ENCODE data around the gene RAP1GAP2.
"Not testable (repeated sequence)": the region's sequence is repeated elsewhere in the genome, so short reads cannot be mapped to it uniquely, and the experiment has no call there.

Gene RAP1GAP2

DNA sequence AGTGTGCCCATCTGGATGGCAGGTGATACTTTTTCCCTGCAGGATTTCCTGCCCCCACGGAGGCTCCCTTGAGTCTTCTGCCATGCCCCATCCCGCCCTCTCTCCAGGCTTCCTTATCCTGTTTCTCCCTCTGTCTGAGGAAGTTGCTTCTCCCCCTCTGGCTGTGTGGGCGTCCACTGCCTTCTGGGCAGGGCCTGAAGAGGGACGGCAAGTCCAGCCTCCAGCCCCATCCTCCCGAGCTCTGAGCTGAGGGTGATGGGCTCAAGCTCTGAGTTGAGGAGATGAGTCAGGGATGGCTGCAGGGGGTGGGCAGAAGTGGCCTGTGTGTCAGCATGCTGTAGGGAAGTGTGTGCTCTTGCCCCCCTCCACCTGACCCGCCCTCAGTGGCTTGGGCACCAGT, 14.2 kb upstream of the RAP1GAP2 start:
- no peak overlapping the region for H3K4me2 ChIP-seq (ENCODE audit: low read depth, low read length)
- no peak overlapping the region for H3K27ac ChIP-seq (ENCODE audit: low read length)
- DNase-seq: no peak
- no peaks in the 10 kb centered on the region for H3K36me3 ChIP-seq (replicated peaks; ENCODE audit: insufficient read depth, low read length)
- H4K20me1 ChIP-seq (ENCODE audit: insufficient read depth, low read length): no peaks in the 10 kb centered on the region
- H3K9me2 ChIP-seq (replicated peaks; ENCODE audit: insufficient read depth, low read length): no peaks in the 10 kb centered on the region
- no peaks in the 10 kb centered on the region for H3F3A ChIP-seq (ENCODE audit: insufficient read depth, low read length)
- TF ChIP-seq EZH2phosphoT487 (IDR thresholded peaks at IDR 0.05; ENCODE audit: low read length): no peak
- no peak for TF ChIP-seq EZH2 (optimal IDR thresholded peaks at IDR 0.05; ENCODE audit: low read depth, low read length)
- TF ChIP-seq, protein P1, sequence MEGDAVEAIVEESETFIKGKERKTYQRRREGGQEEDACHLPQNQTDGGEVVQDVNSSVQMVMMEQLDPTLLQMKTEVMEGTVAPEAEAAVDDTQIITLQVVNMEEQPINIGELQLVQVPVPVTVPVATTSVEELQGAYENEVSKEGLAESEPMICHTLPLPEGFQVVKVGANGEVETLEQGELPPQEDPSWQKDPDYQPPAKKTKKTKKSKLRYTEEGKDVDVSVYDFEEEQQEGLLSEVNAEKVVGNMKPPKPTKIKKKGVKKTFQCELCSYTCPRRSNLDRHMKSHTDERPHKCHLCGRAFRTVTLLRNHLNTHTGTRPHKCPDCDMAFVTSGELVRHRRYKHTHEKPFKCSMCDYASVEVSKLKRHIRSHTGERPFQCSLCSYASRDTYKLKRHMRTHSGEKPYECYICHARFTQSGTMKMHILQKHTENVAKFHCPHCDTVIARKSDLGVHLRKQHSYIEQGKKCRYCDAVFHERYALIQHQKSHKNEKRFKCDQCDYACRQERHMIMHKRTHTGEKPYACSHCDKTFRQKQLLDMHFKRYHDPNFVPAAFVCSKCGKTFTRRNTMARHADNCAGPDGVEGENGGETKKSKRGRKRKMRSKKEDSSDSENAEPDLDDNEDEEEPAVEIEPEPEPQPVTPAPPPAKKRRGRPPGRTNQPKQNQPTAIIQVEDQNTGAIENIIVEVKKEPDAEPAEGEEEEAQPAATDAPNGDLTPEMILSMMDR (IDR thresholded peaks at IDR 0.05; ENCODE audit: low read length): no peak
- no peaks in the 10 kb centered on the region for H3K79me2 ChIP-seq (ENCODE audit: low read length)
- H2AFZ ChIP-seq (ENCODE audit: low read length): no peak overlapping the region
- H3K9ac ChIP-seq (ENCODE audit: low read length): no peak overlapping the region
- H3K27me3 ChIP-seq (replicated peaks; ENCODE audit: insufficient read depth, low read length): peaks cover 57% of the 10 kb centered on the region
- no peak overlapping the region for H3K4me3 ChIP-seq (ENCODE audit: low read length)
- no peaks in the 10 kb centered on the region for H3K4me1 ChIP-seq (ENCODE audit: low read length)
- H3K9me3 ChIP-seq (replicated peaks; ENCODE audit: insufficient read depth, low read length): no peaks in the 10 kb centered on the region

DNA sequence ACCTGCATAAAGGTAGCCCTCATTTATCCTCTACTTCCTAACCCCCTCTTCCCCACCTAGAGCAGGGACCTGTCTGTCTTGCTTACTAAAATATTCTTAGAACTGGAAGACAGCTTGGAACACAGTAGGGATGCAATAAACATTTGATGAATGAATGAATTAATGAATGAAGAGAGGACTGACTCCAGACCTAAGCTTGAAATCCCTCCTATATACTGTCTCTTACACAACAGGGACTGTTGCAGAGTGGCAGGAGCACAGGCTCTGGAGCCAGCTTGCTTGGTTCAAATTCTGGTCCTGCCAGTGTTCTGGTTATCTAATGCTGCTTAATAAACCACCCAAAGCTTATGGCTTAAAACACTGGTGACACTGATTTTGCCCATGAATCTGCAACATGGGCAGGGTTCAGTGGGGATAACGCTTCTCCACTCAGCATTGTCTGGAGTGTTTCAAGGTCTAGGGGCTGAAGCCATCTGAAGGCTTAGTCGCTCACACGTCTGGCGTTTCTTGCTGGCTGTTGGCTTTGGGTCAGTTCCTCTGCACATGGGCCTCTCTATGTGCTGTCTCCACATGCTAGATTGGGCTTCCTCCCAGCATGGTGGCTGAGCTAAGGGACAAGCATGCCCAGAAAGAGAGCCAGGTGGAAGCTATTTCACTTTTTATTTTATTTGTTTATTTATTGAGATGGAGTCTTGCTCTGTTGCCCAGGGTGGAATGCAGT, 12.8 kb upstream of the RAP1GAP2 start:
- Histone ChIP-seq H3K9me2 (replicated peaks; ENCODE audit: insufficient read depth, low read length) (no peaks in the 10 kb centered on the region), H3K27ac (ENCODE audit: low read length) (no peak overlapping the region), H3K9ac (ENCODE audit: low read length) (no peak overlapping the region), H3K9me3 (replicated peaks; ENCODE audit: insufficient read depth, low read length) (no peaks in the 10 kb centered on the region), H3K27me3 (replicated peaks; ENCODE audit: insufficient read depth, low read length) (peaks cover 47% of the 10 kb centered on the region), H3K36me3 (replicated peaks; ENCODE audit: insufficient read depth, low read length) (no peaks in the 10 kb centered on the region), H3K4me2 (ENCODE audit: low read depth, low read length) (no peak overlapping the region), H2AFZ (ENCODE audit: low read length) (no peak overlapping the region), H3K4me3 (ENCODE audit: low read length) (no peak overlapping the region), H3K79me2 (ENCODE audit: low read length) (no peaks in the 10 kb centered on the region), H3K4me1 (ENCODE audit: low read length) (no peaks in the 10 kb centered on the region), H3F3A (ENCODE audit: insufficient read depth, low read length) (no peaks in the 10 kb centered on the region), H4K20me1 (ENCODE audit: insufficient read depth, low read length) (no peaks in the 10 kb centered on the region)
- DNase-seq: no peak
- TF ChIP-seq, protein P1 (IDR thresholded peaks at IDR 0.05; ENCODE audit: low read length): no peak
- TF ChIP-seq EZH2 (optimal IDR thresholded peaks at IDR 0.05; ENCODE audit: low read depth, low read length): no peak
- no peak for TF ChIP-seq EZH2phosphoT487 (IDR thresholded peaks at IDR 0.05; ENCODE audit: low read length)

DNA sequence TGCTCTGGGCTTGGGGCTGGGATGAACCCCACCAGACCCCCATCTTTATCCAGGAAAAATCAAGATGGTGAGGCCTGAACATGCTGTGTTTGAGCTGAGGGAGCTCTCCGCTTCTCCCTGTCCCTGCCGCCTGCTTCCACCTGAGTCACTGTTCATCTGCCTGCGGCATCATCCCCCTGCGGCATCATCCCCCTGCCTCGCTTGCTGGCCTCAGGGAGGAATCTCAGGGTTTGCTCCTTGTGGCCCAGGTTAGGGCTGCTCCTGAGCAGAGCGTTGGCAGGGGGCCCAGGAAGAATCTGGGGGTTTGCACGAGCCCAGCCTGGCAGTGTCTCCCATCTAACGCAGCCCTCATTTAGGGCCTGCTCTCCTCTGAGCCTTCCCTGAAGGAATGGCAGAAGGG, 11.4 kb upstream of the RAP1GAP2 start:
- H3K27ac ChIP-seq (ENCODE audit: low read length): no peak overlapping the region
- no peaks in the 10 kb centered on the region for H3K4me1 ChIP-seq (ENCODE audit: low read length)
- no peaks in the 10 kb centered on the region for H4K20me1 ChIP-seq (ENCODE audit: insufficient read depth, low read length)
- H3K4me2 ChIP-seq (ENCODE audit: low read depth, low read length): no peak overlapping the region
- DNase-seq: no peak
- H3K9ac ChIP-seq (ENCODE audit: low read length): no peak overlapping the region
- H3K36me3 ChIP-seq (replicated peaks; ENCODE audit: insufficient read depth, low read length): no peaks in the 10 kb centered on the region
- peaks cover 33% of the 10 kb centered on the region for H3K27me3 ChIP-seq (replicated peaks; ENCODE audit: insufficient read depth, low read length)
- H3K4me3 ChIP-seq (ENCODE audit: low read length): no peak overlapping the region
- H3F3A ChIP-seq (ENCODE audit: insufficient read depth, low read length): no peaks in the 10 kb centered on the region
- no peak for TF ChIP-seq EZH2phosphoT487 (IDR thresholded peaks at IDR 0.05; ENCODE audit: low read length)
- TF ChIP-seq, protein P1 (IDR thresholded peaks at IDR 0.05; ENCODE audit: low read length): no peak
- TF ChIP-seq EZH2 (optimal IDR thresholded peaks at IDR 0.05; ENCODE audit: low read depth, low read length): no peak
- no peaks in the 10 kb centered on the region for H3K9me3 ChIP-seq (replicated peaks; ENCODE audit: insufficient read depth, low read length)
- no peaks in the 10 kb centered on the region for H3K79me2 ChIP-seq (ENCODE audit: low read length)
- H2AFZ ChIP-seq (ENCODE audit: low read length): no peak overlapping the region
- no peaks in the 10 kb centered on the region for H3K9me2 ChIP-seq (replicated peaks; ENCODE audit: insufficient read depth, low read length)

DNA sequence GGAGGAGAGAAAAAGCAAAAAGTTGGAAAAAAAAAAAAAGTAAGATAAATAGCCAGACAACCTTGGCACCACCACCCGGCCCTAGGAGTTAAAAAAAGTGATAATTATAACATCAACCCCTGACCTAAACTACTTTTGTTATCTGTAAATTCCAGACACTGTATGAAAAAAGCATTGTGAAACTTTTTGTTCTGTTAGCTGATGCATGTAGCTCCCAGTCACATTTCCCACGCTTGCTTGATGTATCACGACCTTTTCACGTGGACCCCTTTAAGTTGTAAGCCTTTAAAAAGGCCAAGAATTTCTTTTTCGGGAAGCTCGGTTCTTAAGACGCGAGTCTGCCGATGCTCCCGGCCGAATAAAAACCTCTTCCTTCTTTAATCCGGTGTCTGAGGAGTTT, 10.9 kb upstream of the RAP1GAP2 start:
- H3F3A ChIP-seq (ENCODE audit: insufficient read depth, low read length); DNase-seq; H3K27ac ChIP-seq (ENCODE audit: low read length); H3K9me2 ChIP-seq (replicated peaks; ENCODE audit: insufficient read depth, low read length); H2AFZ ChIP-seq (ENCODE audit: low read length); H3K9me3 ChIP-seq (replicated peaks; ENCODE audit: insufficient read depth, low read length); H3K4me2 ChIP-seq (ENCODE audit: low read depth, low read length); H3K9ac ChIP-seq (ENCODE audit: low read length); H3K79me2 ChIP-seq (ENCODE audit: low read length); H3K36me3 ChIP-seq (replicated peaks; ENCODE audit: insufficient read depth, low read length); H4K20me1 ChIP-seq (ENCODE audit: insufficient read depth, low read length); H3K4me3 ChIP-seq (ENCODE audit: low read length); H3K4me1 ChIP-seq (ENCODE audit: low read length): not testable (repeated sequence)
- H3K27me3 ChIP-seq (replicated peaks; ENCODE audit: insufficient read depth, low read length): peaks cover 29% of the 10 kb centered on the region

All from MM.1S (cell line).